Stimulated activated effector memory CD8-positive, alpha-beta T cell treated with anti-CD3 and anti-CD28 coated beads, Interleukin-12 subunit alpha, Interleukin-12 subunit beta, amount 100 ng/mL, for 72 hours (primary cell): Measurements from ENCODE around the gene KCNIP4.

Experiments used
- ATAC-seq: fragments of 150-1000 bp; cut with Tn5 transposase; 2 replicates; pipeline ENCODE4 v1.10.0; 2021
- DNase-seq, 2 donors: peaks; one replicate each; pipeline ENCODE4 v3.0.0; 2021 to 2022; ENCODE audit warnings: low spot score in 2 of 2
- H3K27ac Mint-ChIP-seq: one replicate; pipeline ENCODE4 v1.8.0; 2022; ENCODE audit warnings: mild to moderate bottlenecking, mixed read lengths
- H3K36me3 Mint-ChIP-seq: one replicate; pipeline ENCODE4 v1.8.0; 2022; ENCODE audit warnings: mild to moderate bottlenecking, mixed read lengths
- H3K4me1 Mint-ChIP-seq: one replicate; pipeline ENCODE4 v1.8.0; 2022; ENCODE audit warnings: mixed read lengths
- H3K4me3 Mint-ChIP-seq: one replicate; pipeline ENCODE4 v1.8.0; 2022; ENCODE audit warnings: mild to moderate bottlenecking, mixed read lengths
- H3K9me3 Mint-ChIP-seq: one replicate; pipeline ENCODE4 v1.8.0; 2022; ENCODE audit warnings: mixed read lengths

Gene KCNIP4

DNA sequence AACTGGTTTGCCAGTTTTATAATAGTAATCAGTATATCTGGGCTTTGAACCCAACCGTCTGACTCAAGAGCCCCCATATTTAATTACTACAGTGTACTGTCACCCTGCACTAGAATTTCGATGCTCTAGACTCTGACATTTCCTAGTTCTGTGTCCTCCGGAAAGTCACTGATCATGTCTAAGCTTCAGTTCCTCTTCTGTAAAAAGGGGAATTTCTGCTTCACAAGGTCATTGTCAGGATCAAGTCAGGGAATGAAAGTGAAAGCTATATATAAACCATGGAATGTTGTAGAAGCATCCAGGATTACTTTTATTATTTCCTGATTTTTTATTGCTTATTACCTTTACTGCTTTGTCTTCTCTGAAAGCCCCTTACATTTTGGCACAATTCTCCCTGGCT lies 4.0 kb upstream of the KCNIP4 start:
- H3K4me1 Mint-ChIP-seq = no peaks in the 10 kb centered on the region
- H3K4me3 Mint-ChIP-seq = no peak overlapping the region
- no peak for ATAC-seq
- H3K27ac Mint-ChIP-seq = no peak overlapping the region
- no peaks in the 10 kb centered on the region for H3K36me3 Mint-ChIP-seq
- peaks cover 8% of the 10 kb centered on the region for H3K9me3 Mint-ChIP-seq
- DNase-seq = no peak

DNA sequence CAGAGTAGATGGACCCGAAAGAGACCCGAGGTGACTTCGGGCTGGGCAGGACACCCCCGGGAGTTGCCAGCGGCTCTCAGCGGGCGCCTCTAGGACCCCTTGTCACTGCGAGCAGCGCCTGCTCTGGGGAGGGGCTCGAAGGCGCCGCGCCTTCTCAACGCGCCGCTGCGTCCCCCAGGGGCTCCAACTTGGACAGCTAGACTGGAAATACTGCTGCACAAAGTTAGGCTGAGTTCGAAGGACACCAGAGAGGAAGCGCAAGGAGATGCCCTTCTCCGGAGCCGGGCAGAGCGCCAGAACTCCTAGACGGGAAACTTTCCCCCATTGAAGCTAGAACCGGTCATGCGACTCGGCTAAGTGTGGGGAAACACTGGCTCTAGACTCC lies 493 bp upstream of the KCNIP4 start:
- Mint-ChIP-seq H3K4me3 (no peak overlapping the region), H3K9me3 (peaks cover 10% of the 10 kb centered on the region), H3K36me3 (no peaks in the 10 kb centered on the region), H3K4me1 (no peaks in the 10 kb centered on the region), H3K27ac (no peak overlapping the region)
- no peak for ATAC-seq
- no peak for DNase-seq

DNA sequence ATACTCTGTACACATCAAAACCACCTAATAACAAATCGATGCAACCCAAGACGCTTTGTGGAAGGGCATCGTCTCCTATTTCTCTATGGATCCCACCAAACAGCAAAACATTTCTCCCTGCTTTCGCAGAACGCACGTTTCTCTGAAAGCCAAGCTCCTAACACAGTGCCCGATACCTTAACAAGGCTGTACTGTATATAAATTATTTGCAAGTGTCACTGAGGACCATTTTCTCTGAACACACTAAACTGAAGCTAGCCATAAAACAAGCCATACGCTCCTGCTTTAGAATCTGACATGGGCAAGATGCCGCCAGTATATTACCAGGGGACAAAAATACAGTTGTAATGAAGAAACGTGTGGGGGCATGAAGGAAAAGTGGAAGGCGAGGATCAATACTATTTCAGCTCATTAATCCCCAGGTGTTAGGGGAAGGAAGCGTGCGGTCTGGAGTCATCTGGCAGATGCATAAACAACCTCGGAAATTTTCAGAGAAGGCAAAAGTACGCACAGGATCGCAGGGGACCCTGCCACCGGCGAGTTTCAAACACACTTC lies 703 bp downstream of the KCNIP4 start:
- Mint-ChIP-seq H3K4me3 (no peak overlapping the region), H3K9me3 (peaks cover 22% of the 10 kb centered on the region), H3K27ac (no peak overlapping the region), H3K36me3 (no peaks in the 10 kb centered on the region), H3K4me1 (no peaks in the 10 kb centered on the region)
- ATAC-seq (no peak), DNase-seq (no peak)

DNA sequence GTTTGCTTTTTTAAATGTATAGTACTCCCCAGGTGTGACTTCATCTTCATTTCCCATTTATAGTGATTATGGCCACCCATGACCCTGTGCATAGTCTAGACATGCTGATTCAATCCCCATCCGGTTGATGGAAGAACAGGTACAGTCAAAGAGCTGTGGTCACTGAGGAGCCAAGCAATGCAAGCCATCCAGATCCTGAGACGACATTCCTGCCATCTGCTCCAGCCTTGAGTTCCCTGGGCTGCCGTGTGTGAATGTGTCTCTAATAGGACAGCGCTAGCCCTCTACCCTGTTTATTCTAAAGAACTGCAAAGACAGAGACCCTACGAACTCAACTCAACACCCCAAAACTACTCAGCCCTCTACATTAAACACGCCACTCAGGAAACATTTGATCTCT lies 1.7 kb downstream of the KCNIP4 start:
- no peak for ATAC-seq
- no peak overlapping the region for H3K27ac Mint-ChIP-seq
- no peaks in the 10 kb centered on the region for H3K4me1 Mint-ChIP-seq
- no peaks in the 10 kb centered on the region for H3K36me3 Mint-ChIP-seq
- no peak for DNase-seq
- peaks cover 19% of the 10 kb centered on the region for H3K9me3 Mint-ChIP-seq
- H3K4me3 Mint-ChIP-seq = no peak overlapping the region

DNA sequence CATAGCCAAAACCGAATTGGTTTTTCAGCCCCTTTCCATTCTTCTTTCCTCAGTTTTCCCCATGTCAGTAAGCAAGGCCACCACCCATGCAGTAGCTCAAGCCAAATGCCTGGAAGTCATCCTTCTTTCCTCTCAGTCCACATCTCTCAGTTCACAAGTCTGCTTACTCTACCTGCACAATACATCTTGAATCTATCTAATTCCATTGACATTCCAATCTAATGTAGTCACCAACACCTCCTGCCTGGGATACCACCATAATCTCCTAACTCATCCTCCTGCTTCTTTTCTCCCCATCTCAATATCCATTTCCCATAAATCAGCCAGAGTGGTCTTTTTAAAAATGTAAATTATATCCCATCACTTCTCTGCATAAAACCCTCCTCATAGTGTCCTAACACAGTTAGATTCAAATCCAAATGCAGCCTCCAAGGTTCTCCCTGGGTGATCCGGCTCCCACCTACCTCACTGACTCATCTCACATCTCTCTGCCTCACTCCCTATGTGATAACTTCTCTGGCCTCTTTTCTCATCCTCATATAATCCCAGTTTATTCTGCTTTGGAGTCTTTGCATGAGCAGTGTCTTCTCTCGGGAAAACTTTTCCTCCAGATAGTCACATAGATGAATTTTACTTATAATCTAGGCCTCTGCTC lies 26.9 kb downstream of the KCNIP4 start:
- no peak for ATAC-seq
- no peaks in the 10 kb centered on the region for H3K36me3 Mint-ChIP-seq
- H3K4me3 Mint-ChIP-seq = no peak overlapping the region
- H3K9me3 Mint-ChIP-seq = peaks cover 3% of the 10 kb centered on the region
- no peak for DNase-seq
- no peaks in the 10 kb centered on the region for H3K4me1 Mint-ChIP-seq
- no peak overlapping the region for H3K27ac Mint-ChIP-seq

DNA sequence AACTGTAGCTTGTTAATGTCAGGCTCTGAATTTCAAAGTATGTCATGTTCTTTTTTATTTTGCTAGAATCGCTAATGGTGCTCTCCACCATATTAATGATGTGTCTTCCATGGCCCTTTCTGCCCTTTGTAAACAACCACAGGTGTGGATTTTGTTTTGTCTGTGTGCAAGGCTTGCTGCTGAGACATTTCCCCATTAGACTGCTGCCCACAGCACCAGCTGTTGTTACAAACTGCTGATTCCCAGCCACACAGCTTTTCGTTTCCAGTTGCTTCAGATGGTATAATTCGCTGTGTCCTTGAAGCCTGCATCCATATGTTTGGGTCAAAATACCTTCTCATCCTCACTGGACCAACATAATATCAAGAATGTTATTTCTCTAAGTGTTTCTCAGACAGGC lies 32.8 kb downstream of the KCNIP4 start:
- Mint-ChIP-seq H3K4me3 (no peak overlapping the region), H3K36me3 (no peaks in the 10 kb centered on the region), H3K9me3 (peaks cover 12% of the 10 kb centered on the region), H3K27ac (no peak overlapping the region), H3K4me1 (no peaks in the 10 kb centered on the region)
- ATAC-seq (no peak), DNase-seq (no peak)

DNA sequence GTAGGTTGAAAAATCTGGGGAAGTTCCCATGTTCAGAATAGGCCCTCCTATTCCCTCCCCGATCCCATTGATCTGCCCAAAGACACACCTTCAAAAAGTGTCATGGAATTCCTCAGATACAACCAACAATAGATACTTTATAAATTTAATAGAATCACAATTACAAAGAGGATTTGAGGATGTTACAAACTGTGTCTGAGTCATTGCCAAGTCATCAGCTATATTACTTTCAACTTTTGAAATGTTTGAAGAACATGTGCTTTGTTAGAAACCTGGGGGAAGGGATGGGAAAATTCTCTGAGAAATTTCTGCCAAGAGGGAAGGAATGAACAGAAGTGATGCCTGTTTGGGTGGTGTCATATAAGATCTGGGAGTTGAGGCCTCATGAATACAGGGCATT lies 46.7 kb downstream of the KCNIP4 start:
- H3K9me3 Mint-ChIP-seq = peaks cover 14% of the 10 kb centered on the region
- H3K4me1 Mint-ChIP-seq = no peaks in the 10 kb centered on the region
- H3K36me3 Mint-ChIP-seq = no peaks in the 10 kb centered on the region
- H3K4me3 Mint-ChIP-seq = no peak overlapping the region
- no peak overlapping the region for H3K27ac Mint-ChIP-seq
- no peak for ATAC-seq
- no peak for DNase-seq

DNA sequence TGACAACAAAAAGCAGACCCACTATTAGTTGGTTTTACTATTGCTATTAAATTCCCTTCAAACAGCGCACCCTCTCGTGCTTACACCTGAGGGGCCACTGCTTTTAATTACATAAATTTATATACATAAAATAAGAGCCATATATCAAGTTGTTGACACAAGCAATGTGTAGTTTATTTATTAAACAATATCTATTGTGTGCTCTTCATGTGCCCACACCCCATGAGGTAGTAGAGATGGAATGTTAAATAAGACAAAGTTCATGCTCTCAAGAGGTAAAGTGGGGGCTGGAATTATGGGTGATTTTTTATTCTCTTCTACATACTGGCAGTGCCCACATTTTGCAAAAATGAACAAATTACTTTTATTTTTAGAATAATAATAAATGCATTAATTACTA lies 47.3 kb downstream of the KCNIP4 start:
- ATAC-seq = no peak

DNA sequence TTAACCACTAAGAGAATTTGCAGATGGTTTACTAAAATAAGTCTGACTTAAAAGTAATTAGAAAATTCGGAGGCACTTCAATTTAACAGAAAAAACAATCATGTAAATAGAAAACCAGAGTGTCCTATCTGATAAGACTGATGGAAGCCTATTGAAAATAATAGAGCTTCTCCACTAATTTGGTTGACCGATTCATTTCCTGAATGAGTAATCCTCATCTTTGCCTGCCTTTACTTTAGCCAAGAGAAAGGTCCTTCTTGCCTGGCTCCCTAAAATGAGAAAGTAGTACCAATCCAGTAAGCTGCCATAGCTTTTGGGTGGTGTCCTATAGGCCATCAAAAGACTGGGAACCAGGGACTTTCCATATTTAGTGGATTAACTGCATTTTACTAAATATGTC lies 48.4 kb downstream of the KCNIP4 start:
- no peak for DNase-seq
- no peaks in the 10 kb centered on the region for H3K36me3 Mint-ChIP-seq
- no peak overlapping the region for H3K4me3 Mint-ChIP-seq
- H3K27ac Mint-ChIP-seq = no peak overlapping the region
- no peak for ATAC-seq
- peaks cover 11% of the 10 kb centered on the region for H3K9me3 Mint-ChIP-seq
- no peaks in the 10 kb centered on the region for H3K4me1 Mint-ChIP-seq

More for the DNA sequence above, 47.3 kb downstream of the KCNIP4 start:
- no peak for DNase-seq
- no peaks in the 10 kb centered on the region for H3K4me1 Mint-ChIP-seq
- H3K36me3 Mint-ChIP-seq = no peaks in the 10 kb centered on the region
- no peak overlapping the region for H3K4me3 Mint-ChIP-seq
- H3K9me3 Mint-ChIP-seq = peaks cover 14% of the 10 kb centered on the region
- H3K27ac Mint-ChIP-seq = no peak overlapping the region

DNA sequence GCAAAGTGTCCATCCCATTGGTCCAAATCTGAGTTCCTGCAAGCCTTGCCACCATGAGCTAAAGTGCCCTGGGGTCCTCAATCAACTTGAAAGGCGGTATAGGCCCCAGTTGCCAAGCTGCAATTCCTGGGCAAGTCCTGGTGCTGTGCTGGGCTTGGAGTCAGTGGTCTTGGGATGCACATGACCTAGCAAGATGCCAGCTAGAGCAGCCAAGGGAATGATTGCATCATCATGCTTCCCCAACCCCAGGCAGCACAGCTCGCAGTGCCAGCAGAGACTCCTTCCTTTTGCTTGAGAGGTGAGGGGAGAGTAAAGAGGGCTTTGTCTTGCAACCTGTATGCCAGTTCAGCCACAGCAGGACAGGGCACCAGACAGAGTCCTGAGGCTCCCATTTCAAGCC lies 50.5 kb downstream of the KCNIP4 start:
- H3K4me1 Mint-ChIP-seq = no peaks in the 10 kb centered on the region
- no peak for ATAC-seq
- no peak overlapping the region for H3K4me3 Mint-ChIP-seq
- peaks cover 20% of the 10 kb centered on the region for H3K9me3 Mint-ChIP-seq
- no peak for DNase-seq
- no peak overlapping the region for H3K27ac Mint-ChIP-seq
- H3K36me3 Mint-ChIP-seq = no peaks in the 10 kb centered on the region

DNA sequence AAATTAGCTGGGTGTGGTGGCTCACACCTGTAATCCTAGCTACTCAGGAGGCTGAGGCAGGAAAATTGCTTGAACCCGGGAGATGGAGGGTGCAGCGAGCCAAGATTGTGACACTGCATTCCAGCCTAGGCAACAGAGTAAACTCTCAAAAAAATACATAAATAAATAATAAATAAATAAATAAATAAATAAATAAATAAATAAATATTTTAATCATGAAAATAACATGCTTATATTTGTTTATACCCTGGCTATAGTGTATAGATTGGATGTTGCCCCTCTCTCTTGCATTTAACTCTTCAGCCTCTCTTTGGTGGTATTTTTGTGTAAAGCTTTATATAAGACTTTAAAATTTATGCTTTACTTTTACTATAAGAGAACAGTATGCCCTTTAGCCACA lies 51.8 kb downstream of the KCNIP4 start:
- H3K36me3 Mint-ChIP-seq = no peaks in the 10 kb centered on the region
- DNase-seq (no peak), ATAC-seq (no peak)
- peaks cover 16% of the 10 kb centered on the region for H3K9me3 Mint-ChIP-seq
- no peak overlapping the region for H3K4me3 Mint-ChIP-seq
- no peaks in the 10 kb centered on the region for H3K4me1 Mint-ChIP-seq
- no peak overlapping the region for H3K27ac Mint-ChIP-seq

DNA sequence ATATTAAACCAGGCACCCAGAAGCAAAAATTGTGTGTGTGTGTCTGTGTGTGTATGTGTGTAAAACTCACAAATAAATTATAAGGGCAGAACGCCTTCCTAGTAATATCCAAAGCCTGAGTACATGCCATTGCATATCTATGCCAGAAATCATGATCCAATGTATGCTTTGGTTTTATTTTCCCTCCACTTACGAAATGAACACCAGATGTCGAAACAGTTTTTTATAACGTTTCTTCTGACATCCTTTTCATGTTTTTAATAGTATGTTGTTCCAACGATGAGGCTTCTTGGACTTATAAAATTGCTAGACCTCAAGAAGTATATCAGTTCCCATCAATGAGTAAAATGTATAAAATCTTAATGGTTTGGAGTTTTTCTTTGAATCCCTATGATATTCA lies 55.4 kb downstream of the KCNIP4 start:
- peaks cover 16% of the 10 kb centered on the region for H3K9me3 Mint-ChIP-seq

DNA sequence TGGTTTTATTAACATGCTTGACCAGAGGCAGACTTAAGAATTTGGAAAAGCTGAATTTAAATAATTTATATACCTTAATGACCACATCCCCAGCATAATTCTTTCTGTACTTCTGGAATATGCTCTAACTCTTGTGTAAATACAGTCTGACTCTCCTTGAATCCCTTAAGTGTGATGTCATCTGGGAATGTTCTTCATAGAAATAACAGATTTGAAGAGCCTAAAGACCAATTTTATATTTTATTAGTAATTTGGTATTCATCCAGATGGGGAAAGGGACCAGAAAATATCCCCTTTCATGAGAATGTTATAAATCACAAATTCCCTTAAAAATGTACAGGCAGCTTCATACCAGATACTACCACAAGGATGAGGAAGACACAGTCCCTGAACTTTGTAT lies 58.3 kb downstream of the KCNIP4 start:
- ATAC-seq (no peak), DNase-seq (no peak)
- no peak overlapping the region for H3K4me3 Mint-ChIP-seq
- H3K36me3 Mint-ChIP-seq = no peaks in the 10 kb centered on the region
- H3K27ac Mint-ChIP-seq = no peak overlapping the region
- H3K4me1 Mint-ChIP-seq = no peaks in the 10 kb centered on the region
- H3K9me3 Mint-ChIP-seq = peaks cover 9% of the 10 kb centered on the region

More for the DNA sequence above, 55.4 kb downstream of the KCNIP4 start:
- H3K36me3 Mint-ChIP-seq = no peaks in the 10 kb centered on the region
- no peak overlapping the region for H3K27ac Mint-ChIP-seq
- H3K4me3 Mint-ChIP-seq = no peak overlapping the region
- no peaks in the 10 kb centered on the region for H3K4me1 Mint-ChIP-seq
- ATAC-seq (no peak), DNase-seq (no peak)

DNA sequence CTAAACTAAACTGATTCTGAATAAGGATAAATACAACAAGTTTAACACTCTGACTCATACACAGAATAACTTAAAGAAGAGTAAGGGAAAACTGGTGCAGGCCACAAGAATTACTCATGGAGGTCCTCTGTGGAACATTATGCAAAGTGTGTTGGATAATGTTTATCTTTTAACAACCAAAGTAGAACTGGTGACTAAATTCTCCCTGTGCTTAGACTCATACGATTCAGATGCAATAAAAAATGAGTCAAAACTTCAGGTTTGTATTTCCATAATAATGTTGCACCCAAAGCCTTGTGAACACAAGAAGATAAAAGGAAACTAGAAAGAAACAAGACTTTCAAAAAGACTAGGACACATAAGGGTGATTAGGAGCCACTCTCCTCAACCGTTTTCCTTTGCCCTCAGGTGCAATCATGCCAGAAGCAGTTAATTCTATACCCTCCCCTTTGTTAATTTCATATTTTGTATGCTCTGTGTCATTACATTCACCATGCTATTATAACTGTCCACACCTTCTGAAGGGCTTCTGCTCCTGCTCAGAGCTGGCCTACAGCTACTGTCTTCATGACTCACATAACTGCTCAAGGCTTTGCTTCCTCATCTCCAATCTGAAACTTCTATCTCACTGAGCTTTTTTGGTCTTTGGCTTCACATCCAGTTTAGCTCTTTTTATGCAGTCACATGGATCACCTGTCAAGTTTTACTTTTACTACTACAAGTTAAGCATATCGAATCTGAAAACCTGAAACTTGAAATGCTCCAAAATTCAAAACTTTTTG lies 60.2 kb downstream of the KCNIP4 start:
- DNase-seq (no peak), ATAC-seq (peak; percentile 67)
- H3K4me1 Mint-ChIP-seq = no peaks in the 10 kb centered on the region

DNA sequence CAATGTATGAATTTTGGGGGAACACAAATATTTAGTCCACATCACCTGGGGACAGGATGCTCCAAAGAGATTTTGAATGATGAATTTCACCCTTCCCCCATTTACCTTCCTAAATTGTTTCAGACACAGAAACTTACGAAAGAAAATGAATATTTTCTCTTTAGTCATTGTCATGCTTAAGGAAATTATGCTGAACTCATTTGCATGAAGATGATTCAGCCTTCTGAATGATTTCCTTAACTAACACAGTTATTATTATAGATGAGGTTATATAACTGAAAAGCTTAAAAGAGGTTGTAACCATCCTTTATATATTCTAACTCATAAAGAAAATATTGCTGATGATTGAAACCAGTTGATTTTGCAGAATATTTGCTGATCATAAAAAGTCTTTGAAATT lies 61.1 kb downstream of the KCNIP4 start:
- Mint-ChIP-seq H3K4me1 (no peaks in the 10 kb centered on the region), H3K9me3 (peaks cover 11% of the 10 kb centered on the region), H3K36me3 (no peaks in the 10 kb centered on the region), H3K4me3 (no peak overlapping the region), H3K27ac (no peak overlapping the region)
- ATAC-seq = no peak
- no peak for DNase-seq

More for the DNA sequence above, 60.2 kb downstream of the KCNIP4 start:
- Mint-ChIP-seq H3K4me3 (no peak overlapping the region), H3K27ac (no peak overlapping the region), H3K9me3 (peaks cover 14% of the 10 kb centered on the region), H3K36me3 (no peaks in the 10 kb centered on the region)

DNA sequence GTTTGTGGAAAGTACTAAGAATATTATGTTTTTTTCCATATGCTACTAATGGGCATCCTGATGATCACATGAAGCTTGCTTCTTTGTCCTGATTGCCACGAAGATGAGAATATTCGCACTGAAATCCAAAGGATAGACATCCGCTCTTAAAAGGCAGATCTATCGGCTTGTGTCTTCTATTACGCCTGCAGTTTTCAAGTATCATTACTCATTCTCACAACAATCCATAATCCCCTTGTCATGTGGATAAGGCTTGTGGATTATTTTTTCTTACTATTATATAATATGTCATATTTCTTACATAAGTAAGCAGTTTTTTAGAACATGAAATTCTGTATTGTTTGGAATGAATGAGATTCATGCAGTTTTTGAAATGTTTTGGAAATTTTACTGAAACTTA lies 62.8 kb downstream of the KCNIP4 start:
- no peaks in the 10 kb centered on the region for H3K36me3 Mint-ChIP-seq
- peaks cover 15% of the 10 kb centered on the region for H3K9me3 Mint-ChIP-seq
- no peak overlapping the region for H3K4me3 Mint-ChIP-seq
- DNase-seq (no peak), ATAC-seq (no peak)
- no peak overlapping the region for H3K27ac Mint-ChIP-seq
- no peaks in the 10 kb centered on the region for H3K4me1 Mint-ChIP-seq
